Ishikawa (cell line): ENCODE measurements around the gene TMEM225B.

Experiments
- CEBPB ChIP-seq: IDR thresholded peaks from 2 replicates; pipeline ENCODE4 v1.6.1; 2012
- CREB1 ChIP-seq: IDR thresholded peaks from 2 replicates; pipeline ENCODE4 v1.6.1; 2012; ENCODE audit warnings: low read depth
- EP300 ChIP-seq: IDR thresholded peaks from 2 replicates; pipeline ENCODE4 v1.6.1; 2012; ENCODE audit warnings: borderline replicate concordance
- NFIC ChIP-seq: IDR thresholded peaks from 2 replicates; pipeline ENCODE4 v1.6.1; 2012
- RAD21 ChIP-seq: IDR thresholded peaks from 2 replicates; pipeline ENCODE4 v1.6.1; 2012; ENCODE audit warnings: low read depth
- TAF1 ChIP-seq: IDR thresholded peaks from 2 replicates; pipeline ENCODE4 v1.6.1; 2012; ENCODE audit warnings: low read depth, mild to moderate bottlenecking
- TEAD4 ChIP-seq: IDR thresholded peaks from 2 replicates; pipeline ENCODE4 v1.6.1; 2012
- TF ChIP-seq, protein P1 (sequence below): IDR thresholded peaks from 2 replicates; pipeline ENCODE4 v1.6.1; 2012
- TF ChIP-seq, protein P2 (sequence below): IDR thresholded peaks from 2 replicates; pipeline ENCODE4 v1.6.1; 2012
- TF ChIP-seq, protein P3 (sequence below): IDR thresholded peaks from 2 replicates; pipeline ENCODE4 v1.6.1; 2012; ENCODE audit warnings: low read depth, mild to moderate bottlenecking

DNA sequence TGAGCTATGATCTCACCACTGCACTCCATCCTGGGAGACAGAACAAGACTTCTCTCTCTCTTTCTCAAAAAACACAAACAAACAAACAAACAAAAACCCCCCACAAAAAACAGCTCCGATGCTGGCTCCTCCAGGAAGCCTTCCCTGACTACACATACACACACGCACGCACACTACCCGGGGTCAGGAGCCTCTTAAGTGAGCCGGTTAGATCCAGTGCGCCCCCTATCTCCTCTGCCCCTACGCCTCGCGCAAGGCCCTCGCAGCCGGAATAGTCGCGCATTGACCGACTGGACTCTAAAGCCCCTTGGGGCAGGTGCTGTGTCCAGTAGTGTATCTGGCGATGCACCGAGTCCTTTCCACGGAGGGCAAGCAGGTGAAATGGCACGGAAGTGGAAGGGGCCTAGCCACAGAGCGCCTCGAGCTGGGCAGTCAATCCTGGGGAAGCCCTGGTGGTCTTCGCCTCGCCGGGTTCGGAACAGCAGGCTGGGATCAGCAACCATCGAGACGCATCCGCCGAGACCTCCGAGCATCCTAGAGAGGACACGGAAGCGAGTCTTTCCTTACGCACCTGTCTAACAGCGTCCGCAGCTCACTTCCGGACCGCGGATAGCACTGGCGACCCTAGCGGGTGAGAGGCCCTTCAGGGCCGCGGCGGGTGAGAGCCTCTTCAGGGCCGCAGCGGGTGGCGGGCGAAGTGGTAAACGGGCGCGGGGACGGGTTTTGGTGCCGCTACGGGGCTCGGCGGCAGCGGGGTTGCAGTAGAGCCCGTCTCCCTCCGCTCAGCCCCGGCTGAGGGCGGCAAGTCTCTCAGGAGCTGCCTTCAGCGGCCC is 18.5 kb downstream of the TMEM225B start, which contains the start of gene ZSCAN25:
- TF ChIP-seq NFIC (no peak), RAD21 (peak; percentile 52), CREB1 (peak; percentile 73; the same call in 1 of the 2 replicates), EP300 (peak; percentile 20; the same call in 1 of the 2 replicates), TAF1 (peak; percentile 96), TEAD4 (no peak), CEBPB (no peak)
- TF ChIP-seq, protein P1, sequence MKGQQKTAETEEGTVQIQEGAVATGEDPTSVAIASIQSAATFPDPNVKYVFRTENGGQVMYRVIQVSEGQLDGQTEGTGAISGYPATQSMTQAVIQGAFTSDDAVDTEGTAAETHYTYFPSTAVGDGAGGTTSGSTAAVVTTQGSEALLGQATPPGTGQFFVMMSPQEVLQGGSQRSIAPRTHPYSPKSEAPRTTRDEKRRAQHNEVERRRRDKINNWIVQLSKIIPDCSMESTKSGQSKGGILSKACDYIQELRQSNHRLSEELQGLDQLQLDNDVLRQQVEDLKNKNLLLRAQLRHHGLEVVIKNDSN, result peak; percentile 44; the same call in 1 of the 2 replicates
- TF ChIP-seq, protein P2, sequence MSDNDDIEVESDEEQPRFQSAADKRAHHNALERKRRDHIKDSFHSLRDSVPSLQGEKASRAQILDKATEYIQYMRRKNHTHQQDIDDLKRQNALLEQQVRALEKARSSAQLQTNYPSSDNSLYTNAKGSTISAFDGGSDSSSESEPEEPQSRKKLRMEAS, result peak; percentile 60
- TF ChIP-seq, protein P3, sequence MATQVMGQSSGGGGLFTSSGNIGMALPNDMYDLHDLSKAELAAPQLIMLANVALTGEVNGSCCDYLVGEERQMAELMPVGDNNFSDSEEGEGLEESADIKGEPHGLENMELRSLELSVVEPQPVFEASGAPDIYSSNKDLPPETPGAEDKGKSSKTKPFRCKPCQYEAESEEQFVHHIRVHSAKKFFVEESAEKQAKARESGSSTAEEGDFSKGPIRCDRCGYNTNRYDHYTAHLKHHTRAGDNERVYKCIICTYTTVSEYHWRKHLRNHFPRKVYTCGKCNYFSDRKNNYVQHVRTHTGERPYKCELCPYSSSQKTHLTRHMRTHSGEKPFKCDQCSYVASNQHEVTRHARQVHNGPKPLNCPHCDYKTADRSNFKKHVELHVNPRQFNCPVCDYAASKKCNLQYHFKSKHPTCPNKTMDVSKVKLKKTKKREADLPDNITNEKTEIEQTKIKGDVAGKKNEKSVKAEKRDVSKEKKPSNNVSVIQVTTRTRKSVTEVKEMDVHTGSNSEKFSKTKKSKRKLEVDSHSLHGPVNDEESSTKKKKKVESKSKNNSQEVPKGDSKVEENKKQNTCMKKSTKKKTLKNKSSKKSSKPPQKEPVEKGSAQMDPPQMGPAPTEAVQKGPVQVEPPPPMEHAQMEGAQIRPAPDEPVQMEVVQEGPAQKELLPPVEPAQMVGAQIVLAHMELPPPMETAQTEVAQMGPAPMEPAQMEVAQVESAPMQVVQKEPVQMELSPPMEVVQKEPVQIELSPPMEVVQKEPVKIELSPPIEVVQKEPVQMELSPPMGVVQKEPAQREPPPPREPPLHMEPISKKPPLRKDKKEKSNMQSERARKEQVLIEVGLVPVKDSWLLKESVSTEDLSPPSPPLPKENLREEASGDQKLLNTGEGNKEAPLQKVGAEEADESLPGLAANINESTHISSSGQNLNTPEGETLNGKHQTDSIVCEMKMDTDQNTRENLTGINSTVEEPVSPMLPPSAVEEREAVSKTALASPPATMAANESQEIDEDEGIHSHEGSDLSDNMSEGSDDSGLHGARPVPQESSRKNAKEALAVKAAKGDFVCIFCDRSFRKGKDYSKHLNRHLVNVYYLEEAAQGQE, result no peak
